HG02588 (cell line): ENCODE measurements around the gene AKT1.

Experiments used
- ATAC-seq: cut with Tn5 transposase; IDR thresholded peaks from one replicate; pipeline ENCODE4 v1.9.1; 2021; ENCODE audit warnings: mild to moderate bottlenecking, moderate library complexity; ENCODE audit not compliant: unreplicated experiment

Gene AKT1

GRCh38 chr14:104787736-104788135, 7.8 kb downstream of the AKT1 start:
- no peak for ATAC-seq

- no peak for ATAC-seq
Measured at GRCh38 chr14:104786726-104787675, 8.5 kb downstream of the AKT1 start.

GRCh38 chr14:104786091-104786586, 9.4 kb downstream of the AKT1 start:
- ATAC-seq = no peak

GRCh38 chr14:104785708-104786080, 9.9 kb downstream of the AKT1 start:
- ATAC-seq = no peak

- no peak for ATAC-seq
Measured at GRCh38 chr14:104784846-104785707, 10.5 kb downstream of the AKT1 start.

GRCh38 chr14:104784218-104784568, 11.4 kb downstream of the AKT1 start:
- no peak for ATAC-seq

- ATAC-seq = no peak
Measured at GRCh38 chr14:104783484-104784217, 11.9 kb downstream of the AKT1 start.

- no peak for ATAC-seq
Measured at GRCh38 chr14:104782808-104783139, 12.8 kb downstream of the AKT1 start.

GRCh38 chr14:104782086-104782807, 13.3 kb downstream of the AKT1 start:
- ATAC-seq = no peak

GRCh38 chr14:104781271-104782077, 14.1 kb downstream of the AKT1 start:
- ATAC-seq = no peak

- no peak for ATAC-seq
Measured at GRCh38 chr14:104780513-104781030, 15.0 kb downstream of the AKT1 start.

- ATAC-seq = no peak
Measured at GRCh38 chr14:104779776-104780512, 15.6 kb downstream of the AKT1 start.

GRCh38 chr14:104778694-104779331, 16.7 kb downstream of the AKT1 start:
- no peak for ATAC-seq

- no peak for ATAC-seq
Measured at GRCh38 chr14:104777808-104778249, 17.7 kb downstream of the AKT1 start.

GRCh38 chr14:104776961-104777807, 18.4 kb downstream of the AKT1 start:
- ATAC-seq = no peak

- no peak for ATAC-seq
Measured at GRCh38 chr14:104776481-104776880, 19.1 kb downstream of the AKT1 start.

GRCh38 chr14:104775073-104775489, 20.5 kb downstream of the AKT1 start:
- no peak for ATAC-seq
